Measurements from ENCODE around the gene AHR.

The AHR gene

DNA sequence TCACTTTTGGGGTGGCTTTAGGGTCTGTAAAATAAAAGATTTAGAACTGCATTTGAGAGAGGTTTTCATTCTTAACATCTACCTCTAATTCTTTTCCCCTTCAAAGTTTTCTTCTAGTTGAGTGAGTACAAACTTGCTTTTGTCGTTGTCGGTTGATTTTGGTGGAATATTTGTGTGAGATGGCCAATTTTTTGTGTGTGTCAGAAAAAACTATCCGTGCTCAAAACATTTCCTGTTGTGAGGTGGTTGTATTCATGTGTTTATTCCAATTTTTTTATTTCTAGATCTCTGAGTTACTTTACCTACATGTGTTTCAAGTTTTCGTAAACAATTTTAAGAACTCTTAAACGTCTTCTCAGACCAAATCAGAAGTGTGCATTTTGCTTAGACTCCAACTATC lies 1.6 kb downstream of the AHR start:
- H3K4me2 ChIP-seq: peak overlapping the region in 4 of 11 experiments; percentile 98 to 100 (median 100); a peak in 8 of 22 replicates
- H3K9me3 ChIP-seq (replicated peaks in 1 of 11): peaks cover 0 to 15% (median 6%) of the 10 kb centered on the region in 11 experiments; a peak in 12 of 22 replicates
- H3K36me3 ChIP-seq: no peaks in the 10 kb centered on the region
- H3K9ac ChIP-seq: peak overlapping the region in 3 of 11 experiments; percentile 65 to 81 (median 78); a peak in 2 of 22 replicates
- peaks cover 9 to 35% (median 18%) of the 10 kb centered on the region in 10 experiments for H3K4me1 ChIP-seq
- H3K27me3 ChIP-seq: peaks cover 37 to 54% (median 45%) of the 10 kb centered on the region in 11 experiments
- H4K20me1 ChIP-seq: peaks cover 0 to 5% (median 0%) of the 10 kb centered on the region in 11 experiments; a peak in 1 of 22 replicates
- TF ChIP-seq Cebpa-rat (IDR thresholded peaks at IDR 0.05): no peak
- H3K4me3 ChIP-seq: peak overlapping the region in 4 of 10 experiments; percentile 64 to 85 (median 78); a peak in 8 of 20 replicates
- peak overlapping the region in 1 of 11 experiments; percentile 73; a peak in 1 of 22 replicates for H3K27ac ChIP-seq

DNA sequence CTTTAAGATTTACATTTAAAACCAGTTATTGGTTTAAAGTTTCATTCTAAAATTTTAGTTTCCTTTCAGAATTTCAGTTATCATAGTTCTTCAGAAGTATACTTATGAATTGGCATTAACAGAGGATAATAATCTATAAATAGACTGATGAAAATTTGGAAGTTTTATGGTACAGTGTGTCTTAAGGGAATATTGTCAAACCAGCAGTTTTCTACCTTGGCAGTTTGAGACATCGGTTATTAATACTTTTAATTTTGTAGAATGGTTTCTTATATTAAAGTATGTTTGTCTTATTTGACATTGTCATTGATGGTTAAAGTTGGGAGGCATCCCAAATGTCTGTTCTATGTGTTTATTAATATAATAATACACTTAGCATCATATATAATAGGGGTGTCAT lies 2.0 kb downstream of the AHR start:
- H3K9ac ChIP-seq: peak overlapping the region in 1 of 11 experiments; percentile 78; a peak in 1 of 22 replicates
- H3K27me3 ChIP-seq: peaks cover 37 to 54% (median 45%) of the 10 kb centered on the region in 11 experiments
- H3K4me1 ChIP-seq: peaks cover 9 to 40% (median 18%) of the 10 kb centered on the region in 10 experiments
- peaks cover 0 to 5% (median 0%) of the 10 kb centered on the region in 11 experiments; a peak in 1 of 22 replicates for H4K20me1 ChIP-seq
- no peak overlapping the region for H3K27ac ChIP-seq
- no peaks in the 10 kb centered on the region for H3K36me3 ChIP-seq
- peak overlapping the region in 3 of 10 experiments; percentile 64 to 85 (median 79); a peak in 4 of 20 replicates for H3K4me3 ChIP-seq
- H3K9me3 ChIP-seq (replicated peaks in 1 of 11): peaks cover 0 to 15% (median 6%) of the 10 kb centered on the region in 11 experiments; a peak in 12 of 22 replicates
- peak overlapping the region in 1 of 11 experiments; percentile 100; a peak in 2 of 22 replicates for H3K4me2 ChIP-seq
- TF ChIP-seq Cebpa-rat (IDR thresholded peaks at IDR 0.05): no peak

DNA sequence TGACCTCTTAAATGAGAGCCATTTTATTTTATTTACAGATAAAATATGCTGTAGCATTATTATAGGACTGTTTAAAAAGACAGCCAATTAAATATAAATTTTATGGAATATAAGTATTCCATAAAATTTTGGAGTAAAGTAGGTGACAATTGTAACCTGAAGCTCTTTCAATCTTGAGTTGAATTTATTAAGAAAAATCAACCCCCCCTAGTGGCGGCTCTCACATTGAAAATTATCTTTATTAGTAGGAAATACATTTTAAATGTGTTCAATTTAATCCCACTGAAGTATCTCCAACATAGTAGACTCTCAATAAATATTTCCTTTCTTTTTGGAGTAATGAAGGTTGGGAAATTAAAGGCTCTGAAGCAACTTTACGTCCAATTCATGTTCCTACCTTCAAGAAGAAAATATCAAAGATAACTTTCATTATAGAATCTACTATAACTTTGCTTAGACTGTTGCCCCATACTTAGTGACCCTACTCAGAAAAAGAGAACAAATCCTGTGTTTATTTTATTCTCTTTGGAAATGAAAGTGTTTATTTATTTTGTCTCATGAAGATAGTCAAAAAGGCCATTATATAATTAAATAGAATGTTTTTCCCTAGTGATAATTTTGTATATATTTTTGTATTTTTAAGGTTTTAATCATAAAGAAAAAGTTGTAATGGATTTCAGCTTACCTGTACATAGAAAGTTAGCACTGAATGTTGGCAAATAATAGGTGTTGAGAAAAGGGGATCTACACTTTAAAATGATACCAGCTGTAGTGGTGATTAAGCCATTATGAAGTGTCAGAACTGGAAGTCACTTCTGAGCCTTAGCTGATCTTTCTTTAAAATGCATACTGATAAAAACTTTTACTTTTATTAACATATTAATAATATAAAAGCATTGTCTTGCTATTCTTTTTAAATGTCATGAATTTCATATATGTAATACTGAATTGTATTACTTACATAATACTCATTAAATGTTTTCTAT lies 3.3 kb downstream of the AHR start:
- Histone ChIP-seq H3K4me1 (peaks cover 9 to 44% (median 18%) of the 10 kb centered on the region in 10 experiments), H3K36me3 (no peaks in the 10 kb centered on the region), H4K20me1 (peaks cover 0 to 5% (median 0%) of the 10 kb centered on the region in 11 experiments; a peak in 1 of 22 replicates), H3K9me3 (replicated peaks in 1 of 11) (peaks cover 0 to 15% (median 6%) of the 10 kb centered on the region in 11 experiments; a peak in 12 of 22 replicates), H3K4me2 (peak overlapping the region in 2 of 11 experiments; percentile 14 to 34; a peak in 2 of 22 replicates), H3K27me3 (peaks cover 35 to 47% (median 45%) of the 10 kb centered on the region in 11 experiments), H3K27ac (no peak overlapping the region), H3K9ac (no peak overlapping the region), H3K4me3 (no peak overlapping the region)
- no peak for TF ChIP-seq Cebpa-rat (IDR thresholded peaks at IDR 0.05)

DNA sequence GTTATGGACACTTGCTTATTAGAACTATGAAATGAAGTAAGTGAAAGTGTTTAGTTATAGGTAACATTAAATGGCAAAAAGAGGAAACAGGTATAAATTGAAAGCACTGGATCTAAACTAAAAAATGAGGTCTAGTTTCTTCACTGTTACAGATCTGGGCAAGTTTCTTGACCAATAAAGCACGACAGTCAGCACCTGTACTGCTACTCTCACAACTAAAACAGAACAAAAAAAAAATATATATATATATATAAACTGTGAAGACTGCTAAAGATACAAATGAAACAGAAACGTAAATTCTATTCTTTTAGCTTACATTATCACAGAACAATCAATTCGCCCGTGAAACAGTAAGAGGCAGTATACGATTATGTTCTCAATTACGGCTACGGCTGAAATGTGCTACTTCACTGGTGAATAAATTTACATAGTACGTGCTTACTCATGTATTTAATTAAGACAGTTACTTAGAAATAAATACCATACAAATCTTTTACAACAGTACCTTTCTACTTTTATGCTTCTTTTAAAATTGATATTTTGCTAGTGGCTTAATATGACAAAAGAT lies 4.2 kb downstream of the AHR start:
- no peak overlapping the region for H3K4me3 ChIP-seq
- peaks cover 0 to 15% (median 6%) of the 10 kb centered on the region in 11 experiments; a peak in 12 of 22 replicates for H3K9me3 ChIP-seq (replicated peaks in 1 of 11)
- H3K36me3 ChIP-seq: no peaks in the 10 kb centered on the region
- no peak overlapping the region for H3K9ac ChIP-seq
- peak overlapping the region in 3 of 11 experiments; percentile 9 to 61 (median 50); a peak in 4 of 22 replicates for H3K4me2 ChIP-seq
- peaks cover 31 to 38% (median 37%) of the 10 kb centered on the region in 11 experiments for H3K27me3 ChIP-seq
- no peak for TF ChIP-seq Cebpa-rat (IDR thresholded peaks at IDR 0.05)
- H4K20me1 ChIP-seq: peaks cover 0 to 5% (median 0%) of the 10 kb centered on the region in 11 experiments; a peak in 1 of 22 replicates
- H3K4me1 ChIP-seq: peaks cover 9 to 36% (median 12%) of the 10 kb centered on the region in 10 experiments
- no peak overlapping the region for H3K27ac ChIP-seq

DNA sequence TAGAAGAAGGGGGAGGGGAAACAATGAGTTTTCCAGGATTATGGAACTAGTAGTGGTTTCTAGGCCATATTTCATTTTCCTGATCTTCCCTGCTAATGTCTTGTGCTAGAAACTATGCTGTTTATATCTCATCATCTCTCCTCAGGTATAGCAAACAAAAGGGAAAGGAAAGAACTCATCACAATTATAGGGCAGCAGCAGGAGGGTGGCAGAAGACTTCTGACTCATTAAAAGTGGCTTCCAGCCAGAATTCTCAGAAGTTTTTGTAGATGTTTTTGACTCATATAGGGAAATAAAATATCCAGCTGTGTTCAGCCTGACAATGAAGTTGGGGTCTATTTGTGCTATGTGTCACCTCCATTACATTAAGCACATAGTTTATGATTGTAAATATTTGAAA lies 6.5 kb downstream of the AHR start:
- Histone ChIP-seq H3K27ac (no peak overlapping the region), H3K4me3 (no peak overlapping the region), H3K4me2 (peak overlapping the region in 3 of 11 experiments; percentile 11 to 58 (median 49); a peak in 5 of 22 replicates), H4K20me1 (no peaks in the 10 kb centered on the region), H3K9ac (no peak overlapping the region), H3K27me3 (peaks cover 9 to 15% (median 15%) of the 10 kb centered on the region in 11 experiments), H3K4me1 (peaks cover 0 to 24% (median 0%) of the 10 kb centered on the region in 10 experiments; a peak in 7 of 20 replicates), H3K9me3 (replicated peaks in 1 of 11) (no peaks in the 10 kb centered on the region), H3K36me3 (no peaks in the 10 kb centered on the region)
- TF ChIP-seq Cebpa-rat (IDR thresholded peaks at IDR 0.05): no peak

DNA sequence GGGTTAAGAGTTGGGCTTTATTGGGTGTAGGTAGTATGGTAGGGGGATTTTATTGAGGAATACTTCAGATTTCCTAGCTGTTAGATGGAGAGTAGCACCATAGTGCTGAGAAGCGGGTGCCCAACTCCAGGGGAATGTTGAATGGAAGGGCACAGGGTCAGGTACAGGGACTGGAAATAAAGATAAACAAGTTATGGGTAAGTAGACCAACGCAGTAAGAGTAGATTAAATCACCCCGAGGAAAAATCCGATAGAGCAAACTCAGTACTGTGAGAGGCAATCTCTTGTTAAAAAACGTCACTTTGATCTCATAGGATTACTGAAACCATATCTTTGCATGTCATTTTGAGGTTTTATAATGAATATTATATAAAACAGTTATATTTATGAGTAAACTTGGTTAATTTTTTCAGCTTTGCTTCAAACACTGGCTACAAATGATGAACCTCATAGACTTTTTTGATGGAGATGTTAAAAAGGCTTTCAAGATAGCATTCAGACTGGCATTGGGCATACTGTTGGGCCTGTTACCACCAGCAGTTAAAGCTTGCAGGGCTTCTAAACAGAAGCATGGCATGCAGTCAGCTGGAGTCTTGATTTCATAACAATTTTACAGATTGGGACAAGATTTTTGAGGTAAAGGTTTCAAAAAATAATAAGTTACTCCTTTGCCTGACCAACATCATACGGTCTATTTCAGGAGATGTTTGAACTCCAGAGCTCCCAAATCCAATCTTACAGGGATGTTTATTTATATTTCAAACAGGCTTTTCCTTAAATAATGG lies 7.1 kb downstream of the AHR start:
- no peak overlapping the region for H3K27ac ChIP-seq
- peaks cover 0 to 24% (median 0%) of the 10 kb centered on the region in 10 experiments; a peak in 7 of 20 replicates for H3K4me1 ChIP-seq
- H3K4me3 ChIP-seq: no peak overlapping the region
- no peak for TF ChIP-seq Cebpa-rat (IDR thresholded peaks at IDR 0.05)
- no peak overlapping the region for H3K9ac ChIP-seq
- H3K4me2 ChIP-seq: peak overlapping the region in 3 of 11 experiments; percentile 11 to 58 (median 49); a peak in 4 of 22 replicates
- no peaks in the 10 kb centered on the region for H4K20me1 ChIP-seq
- no peaks in the 10 kb centered on the region for H3K9me3 ChIP-seq (replicated peaks in 1 of 11)
- H3K27me3 ChIP-seq: peaks cover 2 to 9% (median 8%) of the 10 kb centered on the region in 11 experiments
- H3K36me3 ChIP-seq: no peaks in the 10 kb centered on the region

DNA sequence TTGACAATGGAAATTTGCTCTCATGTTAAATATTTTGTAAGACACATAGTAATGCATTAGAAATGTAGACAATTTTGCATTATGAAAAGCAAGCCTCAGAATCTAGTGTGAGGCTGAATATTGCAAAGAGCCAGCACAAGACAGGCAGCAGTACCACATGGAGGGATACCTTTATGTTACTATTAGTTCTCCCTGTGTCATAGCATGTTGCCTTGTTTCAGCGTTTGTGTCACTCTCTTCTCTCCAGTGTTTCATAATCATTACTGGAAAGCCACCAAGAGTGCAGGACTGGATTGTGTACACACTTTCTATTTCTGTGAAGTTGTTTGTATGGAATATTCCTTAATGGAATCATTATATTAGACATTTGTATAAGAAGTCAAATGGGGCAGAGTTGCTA lies 8.5 kb downstream of the AHR start:
- Histone ChIP-seq H3K9ac (no peak overlapping the region), H4K20me1 (no peaks in the 10 kb centered on the region), H3K27ac (no peak overlapping the region), H3K36me3 (no peaks in the 10 kb centered on the region), H3K4me2 (peak overlapping the region in 2 of 11 experiments; percentile 2 to 34; a peak in 2 of 22 replicates), H3K9me3 (replicated peaks in 1 of 11) (no peaks in the 10 kb centered on the region), H3K4me3 (no peak overlapping the region), H3K4me1 (peaks cover 0 to 24% (median 0%) of the 10 kb centered on the region in 10 experiments; a peak in 7 of 20 replicates), H3K27me3 (no peaks in the 10 kb centered on the region)
- no peak for TF ChIP-seq Cebpa-rat (IDR thresholded peaks at IDR 0.05)

DNA sequence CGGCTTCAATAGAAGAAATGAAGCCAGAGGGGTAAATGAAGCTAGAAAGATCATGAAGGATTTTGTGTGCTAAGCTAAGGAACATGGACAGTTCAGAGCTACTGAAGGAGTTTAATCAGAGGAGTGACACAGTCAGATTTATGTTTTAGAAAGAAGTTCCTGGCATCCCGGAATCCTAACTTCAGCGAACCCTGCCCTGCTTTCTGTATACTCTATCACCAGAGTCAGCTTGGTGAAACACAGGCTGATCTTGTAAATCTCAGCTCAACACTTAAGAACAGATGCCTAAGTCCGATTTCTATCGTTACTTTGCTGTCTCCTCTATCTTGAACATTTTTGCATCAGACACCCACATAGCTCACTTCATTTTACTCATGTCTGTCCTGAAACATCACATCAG lies 9.1 kb downstream of the AHR start:
- no peaks in the 10 kb centered on the region for H4K20me1 ChIP-seq
- no peaks in the 10 kb centered on the region for H3K36me3 ChIP-seq
- no peak overlapping the region for H3K9ac ChIP-seq
- H3K27ac ChIP-seq: no peak overlapping the region
- H3K9me3 ChIP-seq (replicated peaks in 1 of 11): no peaks in the 10 kb centered on the region
- H3K4me3 ChIP-seq: no peak overlapping the region
- H3K4me1 ChIP-seq: peaks cover 0 to 24% (median 0%) of the 10 kb centered on the region in 10 experiments; a peak in 7 of 20 replicates
- H3K4me2 ChIP-seq: no peak overlapping the region
- H3K27me3 ChIP-seq: no peaks in the 10 kb centered on the region
- no peak for TF ChIP-seq Cebpa-rat (IDR thresholded peaks at IDR 0.05)
